T-helper 1 cell (primary cell): ENCODE measurements around the gene GRB2.
"Not testable (repeated sequence)": the region's sequence is repeated elsewhere in the genome, so short reads cannot be mapped to it uniquely, and the experiment has no call there.

Source experiments
- DNase-seq, 5 donors: peaks; one replicate each; pipeline ENCODE4 v3.0.0-alpha.2; 2012 to 2020
- total RNA-seq, 4 donors: gene quantifications; one replicate each; lab custom pipeline; 2026; lab: John Stamatoyannopoulos, UW

Gene GRB2
- 102 to 126 (median 119) reads per million in 4 donors for total RNA-seq

GRCh38 chr17:75405365-75406221, at the start of gene GRB2:
TSS of gene GRB2 (minus strand) at chr17:75405678. CDS start at chr17:75393628, 12,050 bp downstream.
- peak; percentile 98 to 100 (median 99) for DNase-seq

GRCh38 chr17:75454672-75455071, 49.2 kb upstream of the GRB2 start:
- DNase-seq, result not testable (repeated sequence)

DNA sequence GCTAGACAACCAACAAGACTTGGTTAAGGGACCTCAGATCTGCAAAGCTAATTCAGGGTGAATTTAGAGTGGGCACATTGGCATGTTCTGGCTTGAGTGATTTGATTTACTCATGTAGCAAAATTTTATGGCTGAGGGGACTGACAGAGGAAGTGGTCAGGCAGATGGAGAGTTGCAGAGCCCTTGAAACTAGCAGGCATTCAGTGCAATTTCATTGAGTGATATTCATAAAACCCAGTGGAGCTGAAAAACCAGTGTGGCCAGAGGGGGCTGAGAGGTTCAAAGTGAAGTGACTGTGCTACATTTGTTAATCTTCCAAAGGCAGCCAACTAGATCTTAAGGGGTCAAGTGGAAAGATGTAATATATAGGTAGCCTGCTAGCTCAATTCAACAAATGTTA, 48.7 kb upstream of the GRB2 start:
- no peak for DNase-seq

DNA sequence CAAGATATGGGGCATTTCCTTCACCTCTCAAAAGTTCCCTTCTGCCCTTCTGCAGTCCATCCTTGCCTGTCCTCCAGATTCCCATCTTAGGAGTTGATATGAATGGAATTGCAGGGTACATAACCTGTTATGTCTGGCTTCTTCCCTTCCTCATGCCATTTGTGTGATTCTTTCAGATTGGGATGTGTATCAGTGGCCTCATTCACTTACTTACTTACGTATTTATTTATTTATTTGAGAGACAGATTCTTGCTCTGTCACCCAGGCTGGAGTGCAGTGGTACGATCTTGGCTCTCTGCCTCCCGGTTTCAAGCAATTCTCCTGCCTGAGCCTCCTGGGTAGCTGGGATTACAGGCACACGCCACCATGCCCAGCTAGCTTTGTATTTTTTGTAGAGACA, 44.8 kb upstream of the GRB2 start:
- DNase-seq, result no peak

- DNase-seq, result no peak
Measured at GRCh38 chr17:75447951-75448856, 42.7 kb upstream of the GRB2 start.

DNA sequence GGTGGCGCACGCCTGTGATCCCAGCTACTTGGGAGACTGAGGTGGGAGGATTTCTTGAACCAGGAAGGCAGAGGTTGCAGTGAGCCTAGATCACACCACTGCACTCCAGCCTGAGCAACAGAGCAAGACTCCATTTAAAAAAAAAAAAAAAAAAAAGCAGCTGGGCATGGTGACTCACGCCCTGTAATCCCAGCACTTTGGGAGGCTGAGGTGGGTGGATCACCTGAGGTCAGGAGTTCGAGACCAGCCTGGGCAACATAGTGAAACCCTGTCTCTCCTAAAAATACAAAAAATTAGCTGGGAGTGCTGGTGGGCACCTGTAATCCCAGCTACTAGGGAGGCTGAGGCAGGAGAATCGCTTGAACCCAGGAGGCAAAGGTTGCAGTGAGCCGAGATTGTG, 40.4 kb upstream of the GRB2 start:
- DNase-seq, result not testable (repeated sequence)

- no peak for DNase-seq
Measured at GRCh38 chr17:75445296-75445695, 39.8 kb upstream of the GRB2 start.

DNA sequence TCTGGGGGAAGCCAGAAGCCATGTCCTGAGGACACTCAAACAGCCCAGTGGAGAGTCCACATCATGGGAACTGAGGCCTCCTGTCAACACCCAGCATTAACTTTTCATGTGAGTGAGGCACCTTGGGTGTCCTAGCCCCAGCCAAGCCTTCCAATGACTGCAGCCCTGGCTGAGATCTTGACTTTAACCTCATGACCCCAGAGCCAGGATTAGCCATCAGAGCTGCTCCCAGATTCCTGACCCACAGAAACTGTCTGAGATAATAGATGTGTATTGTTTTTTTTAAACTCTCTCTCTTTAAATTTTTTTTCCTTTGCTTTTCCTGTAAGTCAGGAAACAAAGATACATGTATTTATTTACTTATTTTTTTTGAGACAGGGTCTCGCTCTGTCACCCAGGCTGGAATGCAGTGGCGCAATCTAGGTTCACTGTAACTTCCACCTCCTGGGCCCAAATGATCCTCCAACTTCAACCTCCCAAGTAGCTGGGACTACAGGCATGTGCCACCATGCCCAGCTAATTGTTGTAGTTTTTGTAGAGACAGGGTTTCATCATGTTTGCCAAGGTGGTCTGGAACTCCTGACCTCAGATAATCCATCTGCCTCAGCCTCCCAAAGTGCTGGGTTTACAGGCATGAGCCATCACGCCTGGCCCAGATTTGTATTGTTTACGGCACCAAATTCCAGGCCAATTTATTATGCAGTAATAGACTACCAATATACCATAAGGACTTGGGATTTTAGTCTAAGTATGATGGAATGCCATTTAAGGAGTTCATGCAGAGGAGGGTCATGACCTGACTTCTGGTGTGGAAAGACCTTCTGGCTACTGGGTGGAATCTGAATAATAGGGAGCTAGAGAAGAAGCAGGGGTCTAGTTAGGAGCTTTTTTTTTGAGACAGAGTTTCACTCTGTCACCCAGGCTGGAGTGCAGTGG, 37.0 kb upstream of the GRB2 start:
- no peak for DNase-seq

GRCh38 chr17:75440738-75441448, 35.4 kb upstream of the GRB2 start:
- no peak for DNase-seq

- DNase-seq, result no peak
Measured at GRCh38 chr17:75439287-75439686, 33.8 kb upstream of the GRB2 start.

GRCh38 chr17:75437404-75437803, 31.9 kb upstream of the GRB2 start:
- DNase-seq, result not testable (repeated sequence)

DNA sequence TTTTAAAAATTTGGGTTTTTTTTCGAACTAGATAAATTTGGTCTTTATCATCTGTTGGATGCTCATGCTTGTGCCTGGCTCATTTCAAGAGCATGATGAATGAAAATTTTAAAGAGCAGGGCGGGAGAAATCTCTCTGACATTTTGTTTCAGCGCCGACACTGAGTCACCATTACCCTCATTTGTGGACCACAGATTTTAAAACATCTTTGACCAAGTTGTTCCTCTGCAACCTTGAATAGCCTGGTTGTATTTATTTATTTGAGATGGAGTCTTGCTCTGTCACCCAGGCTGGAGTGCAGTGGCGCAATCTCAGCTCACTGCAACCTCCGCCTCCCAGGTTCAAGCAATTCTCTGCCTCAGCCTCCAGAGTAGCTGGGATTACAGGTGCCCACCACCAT, 29.0 kb upstream of the GRB2 start:
- DNase-seq, result not testable (repeated sequence)

GRCh38 chr17:75433218-75433783, 27.8 kb upstream of the GRB2 start:
- no peak for DNase-seq

DNA sequence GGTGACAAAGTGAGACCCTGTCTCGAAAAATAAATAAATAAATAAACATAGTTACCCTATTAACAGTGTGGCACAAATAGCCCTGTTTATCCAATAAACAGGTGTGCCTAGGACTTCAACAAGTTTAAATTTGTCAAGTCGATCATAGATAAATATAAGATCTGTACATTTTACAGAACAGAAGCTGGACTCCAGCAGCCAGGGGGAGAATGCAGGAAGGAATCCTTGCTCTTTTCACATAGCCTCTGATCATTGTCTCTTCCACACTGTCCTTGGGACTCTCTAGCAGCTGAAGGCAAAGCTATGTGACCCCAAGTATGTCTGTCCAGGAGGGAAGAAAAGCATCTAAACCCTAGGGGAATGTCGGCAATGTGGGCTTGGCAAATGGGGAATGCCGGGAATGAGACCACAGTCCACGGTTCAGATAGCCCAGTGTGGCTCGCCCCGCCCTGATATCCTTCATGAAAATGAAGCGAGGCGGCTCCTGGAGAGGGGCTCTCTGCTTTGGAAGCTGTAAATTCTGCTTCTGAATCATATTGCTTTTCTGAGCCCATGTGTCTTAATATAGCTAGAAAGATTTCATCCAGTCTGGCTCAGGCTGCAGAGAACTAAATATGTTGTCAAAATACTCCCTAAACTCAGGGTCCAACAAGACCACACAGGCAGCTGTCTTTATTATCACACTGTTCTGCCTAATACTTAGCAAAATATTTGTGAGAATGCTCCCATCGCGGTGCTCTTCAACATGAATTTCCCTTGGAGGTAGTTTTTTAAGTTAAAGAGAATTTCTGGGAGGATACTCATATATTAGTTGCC, 24.9 kb upstream of the GRB2 start:
- no peak for DNase-seq

- no peak for DNase-seq
Measured at GRCh38 chr17:75428543-75429469, 23.3 kb upstream of the GRB2 start.

GRCh38 chr17:75418531-75418930, 13.1 kb upstream of the GRB2 start:
- no peak for DNase-seq

DNA sequence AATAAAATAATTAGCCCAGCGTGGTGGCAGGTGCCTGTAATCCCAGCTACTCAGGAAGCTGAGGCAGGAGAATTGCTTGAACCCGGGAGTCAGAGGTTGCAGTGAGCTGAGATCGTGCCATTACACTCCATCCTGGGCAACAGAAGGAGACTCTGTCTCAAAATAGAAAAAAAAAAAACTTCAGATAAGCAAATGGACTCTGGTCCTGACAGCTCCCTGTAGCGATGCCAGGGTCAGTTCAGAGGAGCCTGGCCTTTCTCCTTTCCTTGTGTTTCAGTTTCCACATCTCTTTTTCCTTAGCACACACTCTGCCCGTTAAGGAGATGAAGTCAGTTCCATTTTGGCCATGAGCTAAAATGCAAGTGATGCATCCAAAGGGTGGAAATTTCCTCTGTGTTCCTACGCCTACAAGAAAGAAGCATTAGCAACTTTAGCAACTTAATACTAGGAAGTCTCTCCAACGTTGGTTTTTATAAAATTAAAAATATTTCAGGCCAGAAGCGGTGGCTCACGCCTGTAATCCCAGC, 11.6 kb upstream of the GRB2 start:
- no peak for DNase-seq

DNA sequence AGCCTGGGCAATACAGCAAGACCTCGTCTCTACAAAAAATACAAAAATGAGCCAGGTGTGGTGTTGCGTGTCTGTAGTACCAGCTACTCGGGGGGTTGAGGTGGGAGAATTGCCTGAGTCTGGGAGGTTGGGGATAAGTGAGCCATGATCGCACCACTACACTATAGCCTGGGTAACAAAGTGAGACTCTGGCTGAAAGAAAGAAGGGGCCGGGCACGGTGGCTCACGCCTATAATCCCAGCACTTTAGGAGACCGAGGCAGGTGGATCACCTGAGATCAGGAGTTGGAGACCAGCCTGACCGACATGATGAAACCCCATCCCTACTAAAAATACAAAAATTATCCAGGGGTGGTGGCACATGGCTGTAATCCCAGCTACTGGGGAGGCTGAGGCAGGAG, 10.5 kb upstream of the GRB2 start:
- DNase-seq, result no peak

DNA sequence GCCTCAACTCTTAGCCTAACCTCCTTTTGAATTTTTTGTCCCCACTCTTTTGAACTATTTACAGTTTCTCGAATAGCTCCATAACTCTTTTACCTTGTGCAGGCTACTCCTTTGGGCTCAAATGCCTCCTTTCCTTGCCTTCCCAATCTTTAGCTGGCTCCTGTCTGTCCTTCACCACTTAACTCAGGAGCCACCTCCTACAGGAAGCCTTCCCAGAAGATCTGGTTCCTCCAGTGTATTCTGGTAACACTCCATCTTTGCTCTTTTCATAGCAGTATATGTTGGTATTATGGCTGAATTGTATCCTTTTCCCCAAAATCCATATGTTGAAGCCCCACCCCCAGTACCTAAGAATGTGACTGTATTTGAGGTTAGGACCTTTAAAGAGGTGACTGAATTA, 9.0 kb upstream of the GRB2 start:
- DNase-seq, result no peak
